WERI-Rb-1 (cell line): ENCODE measurements around the gene GNB1L.
A peak's percentile ranks its signal among the peaks of the same experiment; 100 is the strongest.

Experiments used
- DNase-seq: peaks from one replicate; pipeline ENCODE4 v3.0.0-alpha.2; 2020
- H3K27ac ChIP-seq: fragments of 250-450 bp; sonication (Bioruptor Pico); 2 replicates; pipeline ENCODE4 v1.5.1; 2020; ENCODE audit warnings: mild to moderate bottlenecking, moderate library complexity
- H3K27me3 ChIP-seq: fragments of 250-450 bp; sonication (Bioruptor Pico); 2 replicates; pipeline ENCODE4 v1.5.1; 2021; ENCODE audit warnings: mild to moderate bottlenecking, low read depth, moderate library complexity; ENCODE audit not compliant: insufficient read depth, severe bottlenecking
- H3K36me3 ChIP-seq: fragments of 250-450 bp; sonication (Bioruptor Pico); 2 replicates; pipeline ENCODE4 v1.5.1; 2020; ENCODE audit warnings: mild to moderate bottlenecking, moderate library complexity
- H3K4me3 ChIP-seq: 2 replicates; pipeline ENCODE4 v1.5.1; 2011; ENCODE audit warnings: low read depth, mild to moderate bottlenecking, control low read depth, low read length
- H3K9me3 ChIP-seq: fragments of 250-450 bp; sonication (Bioruptor Pico); 2 replicates; pipeline ENCODE4 v1.5.1; 2021; ENCODE audit warnings: mild to moderate bottlenecking, moderate library complexity; ENCODE audit not compliant: severe bottlenecking
- TF ChIP-seq, protein P1 (sequence below): IDR thresholded peaks from 2 replicates; pipeline ENCODE4 v1.5.1; 2011; ENCODE audit warnings: low read depth, mild to moderate bottlenecking, control low read depth, inconsistent platforms, low read length

GNB1L gene

GRCh38 chr22:19788661-19789225, 65.9 kb downstream of the GNB1L start:
- Histone ChIP-seq H3K4me3 (no peak overlapping the region), H3K9me3 (peaks cover 9% of the 10 kb centered on the region), H3K27ac (no peak overlapping the region), H3K36me3 (no peaks in the 10 kb centered on the region; the same call in 1 of the 2 replicates), H3K27me3 (no peaks in the 10 kb centered on the region)
- no peak for DNase-seq
- TF ChIP-seq, protein P1, sequence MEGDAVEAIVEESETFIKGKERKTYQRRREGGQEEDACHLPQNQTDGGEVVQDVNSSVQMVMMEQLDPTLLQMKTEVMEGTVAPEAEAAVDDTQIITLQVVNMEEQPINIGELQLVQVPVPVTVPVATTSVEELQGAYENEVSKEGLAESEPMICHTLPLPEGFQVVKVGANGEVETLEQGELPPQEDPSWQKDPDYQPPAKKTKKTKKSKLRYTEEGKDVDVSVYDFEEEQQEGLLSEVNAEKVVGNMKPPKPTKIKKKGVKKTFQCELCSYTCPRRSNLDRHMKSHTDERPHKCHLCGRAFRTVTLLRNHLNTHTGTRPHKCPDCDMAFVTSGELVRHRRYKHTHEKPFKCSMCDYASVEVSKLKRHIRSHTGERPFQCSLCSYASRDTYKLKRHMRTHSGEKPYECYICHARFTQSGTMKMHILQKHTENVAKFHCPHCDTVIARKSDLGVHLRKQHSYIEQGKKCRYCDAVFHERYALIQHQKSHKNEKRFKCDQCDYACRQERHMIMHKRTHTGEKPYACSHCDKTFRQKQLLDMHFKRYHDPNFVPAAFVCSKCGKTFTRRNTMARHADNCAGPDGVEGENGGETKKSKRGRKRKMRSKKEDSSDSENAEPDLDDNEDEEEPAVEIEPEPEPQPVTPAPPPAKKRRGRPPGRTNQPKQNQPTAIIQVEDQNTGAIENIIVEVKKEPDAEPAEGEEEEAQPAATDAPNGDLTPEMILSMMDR: no peak

GRCh38 chr22:19787849-19788141, 66.9 kb downstream of the GNB1L start:
- DNase-seq: no peak
- H3K36me3 ChIP-seq: no peaks in the 10 kb centered on the region; the same call in 1 of the 2 replicates
- TF ChIP-seq, protein P1: peak; percentile 47; the same call in 1 of the 2 replicates

GRCh38 chr22:19786959-19787848, 67.5 kb downstream of the GNB1L start:
- no peak overlapping the region for H3K4me3 ChIP-seq
- no peak overlapping the region for H3K27ac ChIP-seq
- H3K27me3 ChIP-seq: no peaks in the 10 kb centered on the region
- no peak for DNase-seq
- TF ChIP-seq, protein P1: no peak
- H3K36me3 ChIP-seq: no peaks in the 10 kb centered on the region; the same call in 1 of the 2 replicates
- peaks cover 9% of the 10 kb centered on the region for H3K9me3 ChIP-seq

More at GRCh38 chr22:19787849-19788141, 66.9 kb downstream of the GNB1L start:
- Histone ChIP-seq H3K27me3 (no peaks in the 10 kb centered on the region), H3K27ac (no peak overlapping the region), H3K9me3 (peaks cover 9% of the 10 kb centered on the region), H3K4me3 (no peak overlapping the region)

GRCh38 chr22:19786264-19786585, 68.4 kb downstream of the GNB1L start:
- peaks cover 4% of the 10 kb centered on the region for H3K9me3 ChIP-seq
- no peak for DNase-seq
- H3K4me3 ChIP-seq: no peak overlapping the region
- no peak overlapping the region for H3K27ac ChIP-seq
- no peaks in the 10 kb centered on the region; the same call in 1 of the 2 replicates for H3K36me3 ChIP-seq
- no peaks in the 10 kb centered on the region for H3K27me3 ChIP-seq
- TF ChIP-seq, protein P1: no peak

- Histone ChIP-seq H3K9me3 (peaks cover 4% of the 10 kb centered on the region), H3K27me3 (no peaks in the 10 kb centered on the region), H3K4me3 (no peak overlapping the region), H3K36me3 (no peaks in the 10 kb centered on the region; the same call in 1 of the 2 replicates), H3K27ac (no peak overlapping the region)
- TF ChIP-seq, protein P1: no peak
- DNase-seq: no peak
These were observed 69.0 kb downstream of the GNB1L start for GRCh38 chr22:19785461-19786263.
